Measurements from ENCODE around the gene BTG2.
A peak's percentile ranks its signal among the peaks of the same experiment; 100 is the strongest.
"Not testable (repeated sequence)": the region's sequence is repeated elsewhere in the genome, so short reads cannot be mapped to it uniquely, and the experiment has no call there.

BTG2 gene

DNA sequence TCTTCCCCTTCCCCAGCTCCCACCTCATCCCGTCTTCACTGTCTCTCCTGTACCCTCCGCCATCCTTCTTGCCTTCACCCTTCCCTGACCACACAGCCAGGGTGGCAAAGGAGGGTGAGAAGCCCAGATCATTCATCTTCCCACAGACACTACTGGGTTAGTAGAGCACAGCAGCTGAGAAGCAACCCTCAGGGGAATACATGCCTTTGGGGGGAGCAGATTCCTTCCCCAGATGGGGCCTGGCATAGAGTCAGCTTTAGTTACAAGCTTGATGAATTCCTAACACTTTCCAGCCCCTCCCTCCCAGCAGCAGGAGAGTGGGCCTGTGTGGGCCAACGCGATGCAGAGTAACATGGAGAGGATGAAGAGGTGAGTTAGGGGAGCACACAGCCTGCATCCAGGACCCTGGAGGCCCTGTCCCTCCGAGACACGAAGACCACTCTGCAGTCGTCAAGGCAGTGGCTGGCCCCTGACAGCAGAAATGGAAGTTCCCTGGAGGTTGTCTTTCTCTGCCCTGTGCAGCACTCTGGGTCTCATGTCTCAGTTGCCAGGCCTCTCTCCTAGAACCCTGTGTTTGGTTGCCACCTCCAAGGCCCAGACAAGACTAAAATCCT is 8.8 kb upstream of the BTG2 start:
- DNase-seq = no peak

DNA sequence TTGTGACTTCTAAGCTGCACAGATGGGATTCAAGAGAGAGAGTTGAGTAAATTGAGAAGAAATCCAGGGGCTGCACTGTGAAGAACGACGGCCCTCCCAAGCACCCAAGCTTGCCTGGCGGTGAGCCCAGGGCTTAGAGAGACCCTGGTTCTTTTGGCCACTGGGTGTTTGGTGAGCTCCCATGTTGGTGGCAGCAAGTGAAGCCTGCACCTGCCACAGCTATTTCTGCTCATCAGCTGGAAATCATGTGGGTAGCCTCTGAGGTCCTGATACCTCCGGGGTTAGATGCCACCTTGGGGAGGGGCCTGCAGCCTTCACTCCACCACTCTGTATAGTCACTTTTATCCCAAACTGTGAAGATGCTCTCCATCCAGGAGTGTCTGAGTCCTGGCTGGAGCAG is 6.2 kb upstream of the BTG2 start:
- DNase-seq = no peak

- not testable (repeated sequence) for DNase-seq
Measured at GRCh38 chr1:203299719-203300429, 5.4 kb upstream of the BTG2 start.

DNA sequence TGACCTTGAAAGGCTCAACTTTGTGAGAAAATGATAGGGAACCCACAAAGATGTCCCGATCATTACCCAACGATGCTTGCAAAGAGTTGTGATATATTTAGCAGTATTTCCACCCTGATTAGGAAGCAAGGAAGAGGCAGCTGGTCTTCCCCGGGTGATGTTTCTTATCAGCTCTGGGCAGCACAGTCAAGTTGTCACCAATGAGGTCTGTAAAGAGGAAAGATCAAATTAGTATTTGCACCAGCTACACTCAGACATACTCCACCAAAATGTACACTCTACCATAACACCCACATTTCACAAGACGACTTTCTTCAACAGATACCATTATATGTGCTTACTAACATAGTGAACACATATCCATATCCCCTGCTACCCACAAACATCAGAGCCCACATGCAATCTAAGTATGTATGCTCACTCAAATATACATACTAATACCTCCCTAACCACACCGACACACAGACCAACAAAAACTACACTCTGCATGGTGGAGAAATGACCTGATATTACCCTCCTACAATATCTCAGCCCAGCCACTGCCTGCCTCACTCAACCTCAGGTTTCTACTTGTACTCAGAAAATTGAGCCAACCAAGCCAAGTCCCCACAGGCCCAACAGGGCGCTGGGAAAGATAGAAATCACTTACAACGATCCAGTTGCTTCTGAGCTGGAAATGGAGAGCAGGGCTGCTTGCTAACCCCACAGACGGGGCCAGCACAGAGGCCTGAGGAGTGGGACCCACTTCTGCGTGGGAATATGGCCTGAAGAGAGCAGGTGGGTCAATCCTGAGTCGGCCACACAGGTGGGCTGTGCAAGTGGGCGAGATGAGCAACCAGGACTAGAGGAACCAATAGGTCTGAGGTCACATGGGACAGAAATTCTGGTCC is 4.6 kb upstream of the BTG2 start:
- no peak for DNase-seq

DNA sequence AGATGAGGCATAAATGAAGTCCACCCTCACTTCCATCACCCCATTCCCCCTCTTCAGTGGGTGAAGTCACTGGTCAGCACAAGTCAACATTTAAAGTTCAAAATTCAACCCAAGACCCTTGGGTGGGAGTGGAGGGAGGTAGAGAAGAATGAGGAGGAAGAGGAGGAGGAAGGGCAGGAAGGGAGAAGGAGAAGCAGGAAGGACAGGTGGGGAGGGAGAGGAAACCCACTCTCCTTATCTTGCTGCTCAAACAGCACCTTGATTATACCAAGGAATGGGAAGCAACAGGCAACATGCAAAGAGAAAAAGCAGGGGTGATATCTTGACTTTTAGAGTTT is 4.0 kb upstream of the BTG2 start:
- no peak for DNase-seq

DNA sequence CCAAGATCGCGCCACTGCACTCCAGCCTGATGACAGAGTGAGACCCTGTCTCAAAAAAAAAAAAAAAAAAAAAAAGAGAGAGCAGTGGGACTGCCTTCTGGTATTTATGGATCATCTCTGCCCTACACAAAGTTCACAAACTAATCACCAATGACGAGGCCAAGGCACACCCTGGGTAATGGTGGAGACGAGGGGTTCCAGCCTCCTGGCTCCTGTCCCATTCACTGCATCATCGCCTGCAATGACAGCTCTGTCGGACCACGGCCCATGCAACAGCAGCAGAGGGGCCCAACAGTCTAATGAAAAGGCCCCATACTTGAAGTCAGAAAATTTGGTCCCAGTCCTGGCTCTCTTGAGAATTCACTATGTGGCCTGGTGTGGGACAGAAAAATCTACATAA is 2.9 kb upstream of the BTG2 start:
- no peak for DNase-seq

GRCh38 chr1:203302894-203303293 is 2.4 kb upstream of the BTG2 start:
- no peak for DNase-seq

DNA sequence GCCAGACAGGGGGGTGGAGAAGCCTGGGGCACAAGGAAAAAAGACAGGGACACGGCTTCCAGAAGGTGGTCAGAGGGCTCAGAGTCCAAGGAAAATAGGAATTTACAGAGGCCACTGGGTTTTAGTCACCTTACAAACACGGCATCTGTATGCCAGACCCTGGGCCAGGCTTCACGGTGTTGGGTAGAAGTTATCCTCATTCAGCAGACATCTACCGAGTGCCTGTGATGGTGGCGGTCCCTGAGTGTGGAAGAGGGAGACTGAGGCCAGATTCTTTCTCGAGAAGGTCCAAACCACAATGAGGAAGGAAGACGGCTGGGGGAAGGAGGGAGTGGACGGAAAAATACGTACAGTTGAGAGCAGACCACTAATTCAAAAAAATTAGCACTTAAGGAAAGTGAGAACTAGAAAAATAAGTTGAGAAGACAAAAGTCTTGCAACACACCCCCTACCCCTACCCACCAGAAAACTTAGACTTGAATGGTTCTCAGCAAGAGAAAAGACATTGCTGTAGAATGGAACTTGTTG is 864 bp upstream of the BTG2 start:
- DNase-seq = no peak

- DNase-seq = no peak
Measured at GRCh38 chr1:203305809-203306088, 430 bp downstream of the BTG2 start.

DNA sequence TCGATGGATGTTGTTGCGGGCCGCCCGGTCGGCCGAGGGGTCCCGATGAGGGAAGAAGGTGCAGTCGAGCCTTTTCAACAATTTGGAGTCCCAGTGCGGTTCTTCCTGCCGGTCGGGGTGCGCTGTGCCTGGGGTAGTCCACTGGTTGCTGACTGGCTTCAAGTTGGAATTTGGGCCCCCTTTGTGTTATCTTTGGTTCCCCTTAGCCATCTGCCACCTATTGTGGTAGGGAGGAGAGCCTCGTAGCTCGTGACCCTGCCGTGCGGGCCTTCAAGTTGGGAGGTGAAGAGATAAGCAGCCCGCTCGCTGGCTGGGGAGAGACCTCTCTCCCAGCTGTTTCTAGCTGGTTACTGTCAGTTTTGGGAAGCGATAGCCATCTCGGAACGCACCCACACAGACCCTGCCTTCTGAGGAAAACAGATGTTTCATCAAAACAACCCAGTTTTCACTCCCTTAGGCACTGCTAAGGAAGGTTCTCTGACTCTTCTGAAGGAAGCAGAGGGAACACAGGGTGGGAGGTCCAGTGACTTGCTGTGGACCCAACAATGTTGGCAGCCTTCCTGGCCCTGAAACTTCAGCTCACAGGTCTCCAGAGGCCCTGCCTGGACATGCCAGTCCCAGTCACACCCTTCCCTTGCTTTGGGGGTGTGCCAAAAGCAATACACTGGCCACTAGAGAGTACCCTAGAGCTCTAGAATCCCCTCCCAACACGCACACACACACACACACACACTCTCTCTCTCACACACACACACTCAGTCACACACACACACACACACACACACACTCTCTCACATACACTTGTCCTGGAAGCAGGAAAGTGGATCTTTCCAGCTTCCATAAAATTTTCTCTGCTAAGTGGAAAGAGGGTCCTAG is 1.0 kb downstream of the BTG2 start:
- no peak for DNase-seq

DNA sequence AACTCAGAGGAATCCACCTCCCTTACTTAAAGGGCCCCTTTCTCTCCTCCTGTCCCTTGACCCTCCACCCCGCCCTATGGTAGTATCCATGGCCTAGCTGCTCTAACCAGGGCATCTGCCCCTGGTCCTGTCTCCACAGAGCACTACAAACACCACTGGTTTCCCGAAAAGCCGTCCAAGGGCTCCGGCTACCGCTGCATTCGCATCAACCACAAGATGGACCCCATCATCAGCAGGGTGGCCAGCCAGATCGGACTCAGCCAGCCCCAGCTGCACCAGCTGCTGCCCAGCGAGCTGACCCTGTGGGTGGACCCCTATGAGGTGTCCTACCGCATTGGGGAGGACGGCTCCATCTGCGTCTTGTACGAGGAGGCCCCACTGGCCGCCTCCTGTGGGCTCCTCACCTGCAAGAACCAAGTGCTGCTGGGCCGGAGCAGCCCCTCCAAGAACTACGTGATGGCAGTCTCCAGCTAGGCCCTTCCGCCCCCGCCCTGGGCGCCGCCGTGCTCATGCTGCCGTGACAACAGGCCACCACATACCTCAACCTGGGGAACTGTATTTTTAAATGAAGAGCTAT is 1.7 kb downstream of the BTG2 start:
- peak; percentile 44 for DNase-seq

- DNase-seq = no peak
Measured at GRCh38 chr1:203307641-203308126, 2.4 kb downstream of the BTG2 start.

GRCh38 chr1:203308328-203308922 is 3.1 kb downstream of the BTG2 start:
- no peak for DNase-seq

DNA sequence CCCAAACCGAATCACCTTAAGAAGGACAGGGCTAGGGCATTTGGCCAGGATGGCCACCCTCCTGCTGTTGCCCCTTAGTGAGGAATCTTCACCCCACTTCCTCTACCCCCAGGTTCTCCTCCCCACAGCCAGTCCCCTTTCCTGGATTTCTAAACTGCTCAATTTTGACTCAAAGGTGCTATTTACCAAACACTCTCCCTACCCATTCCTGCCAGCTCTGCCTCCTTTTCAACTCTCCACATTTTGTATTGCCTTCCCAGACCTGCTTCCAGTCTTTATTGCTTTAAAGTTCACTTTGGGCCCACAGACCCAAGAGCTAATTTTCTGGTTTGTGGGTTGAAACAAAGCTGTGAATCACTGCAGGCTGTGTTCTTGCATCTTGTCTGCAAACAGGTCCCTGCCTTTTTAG is 3.6 kb downstream of the BTG2 start:
- no peak for DNase-seq

- DNase-seq = no peak
Measured at GRCh38 chr1:203311368-203312301, 6.3 kb downstream of the BTG2 start.

GRCh38 chr1:203314025-203314759 is 8.9 kb downstream of the BTG2 start:
- not testable (repeated sequence) for DNase-seq

DNA sequence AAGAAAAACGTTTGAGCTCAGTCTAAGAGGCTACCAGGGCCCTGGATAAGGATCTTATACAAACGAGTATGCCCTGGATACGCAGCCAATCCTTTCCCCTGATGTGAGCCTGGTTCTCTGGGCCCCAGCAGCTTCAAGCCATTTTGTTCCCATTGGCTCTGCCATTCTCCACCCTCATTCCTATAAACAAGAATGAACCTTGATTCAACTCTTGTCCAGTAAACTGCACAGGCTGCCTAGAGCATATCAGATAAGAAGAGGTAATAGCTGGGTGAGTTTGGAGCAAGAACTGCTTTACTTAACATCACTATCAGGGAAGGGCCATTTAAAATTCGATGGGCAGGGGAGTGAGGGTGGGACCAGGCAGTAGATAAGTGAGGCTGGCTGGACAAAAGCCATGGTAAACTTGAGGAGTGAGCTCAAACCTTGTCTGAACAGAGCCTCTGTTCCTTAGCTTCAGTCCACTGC is 11.3 kb downstream of the BTG2 start:
- no peak for DNase-seq

DNA sequence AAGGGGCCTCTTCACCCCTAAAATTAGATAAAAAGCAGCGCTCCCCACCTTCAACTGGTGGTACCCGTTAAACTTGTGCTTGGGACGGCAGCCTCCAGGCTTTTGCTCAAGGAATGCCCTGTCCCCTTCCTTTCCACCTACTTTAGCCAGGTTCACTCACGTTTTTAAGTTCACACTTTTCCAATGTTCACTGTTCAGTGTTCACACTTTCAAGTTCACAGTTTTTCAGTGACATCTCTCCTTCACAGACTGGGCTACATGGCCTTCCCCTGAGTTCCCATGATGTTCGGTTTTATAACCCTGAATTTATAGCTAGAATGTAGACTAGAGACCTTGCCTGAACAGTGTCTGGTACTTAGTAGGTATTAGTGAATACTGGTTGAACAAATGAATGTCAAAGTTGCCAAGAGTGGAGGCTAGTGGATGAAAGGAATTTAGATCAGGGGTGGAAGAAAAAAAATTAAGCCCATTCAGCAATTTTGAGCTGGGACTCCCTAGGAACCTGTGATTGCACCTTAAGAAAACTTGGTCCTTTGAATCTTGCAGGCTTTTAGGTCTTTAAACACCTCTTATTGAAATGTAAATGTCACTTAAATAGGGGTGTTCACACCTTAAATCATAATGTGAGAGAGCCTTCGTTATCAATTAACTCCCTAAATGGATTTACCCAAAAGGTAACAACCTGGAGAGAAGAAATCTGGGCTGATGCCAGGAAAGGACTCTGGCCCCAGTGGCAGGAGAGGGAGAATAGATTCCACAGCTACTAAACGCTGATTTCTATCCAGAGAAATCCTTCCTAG is 12.3 kb downstream of the BTG2 start:
- DNase-seq = no peak

DNA sequence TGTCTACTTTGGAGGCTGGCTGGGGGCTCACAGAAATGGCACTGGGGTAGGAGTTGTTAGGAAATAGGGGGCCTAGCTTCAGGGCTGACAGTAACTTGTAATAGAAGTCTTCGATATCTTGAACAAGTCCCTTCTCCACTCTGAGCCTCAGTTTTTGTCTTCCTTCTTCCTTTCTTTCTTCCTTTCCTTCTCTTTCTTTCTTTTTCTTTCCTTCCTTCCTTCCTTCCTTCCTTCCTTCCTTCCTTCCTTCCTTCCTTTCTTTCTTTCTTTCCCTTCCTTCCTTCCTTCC is 12.9 kb downstream of the BTG2 start:
- DNase-seq = no peak
